GM12878 (cell line): ENCODE measurements around the gene SARDH. TPM values are rescaled to one million over a fixed set of nuclear protein-coding genes. Genes with fewer than 3 reads are reported as not detected.

Experiments used
- ATAC-seq: fragments of 200-7000 bp; cut with Tn5 transposase; 3 replicates; pipeline ENCODE4 v1.9.1; 2020; ENCODE audit warnings: mild to moderate bottlenecking, moderate library complexity
- BruUV-seq: library from RNA; stranded (reverse); fragments of 400-500 nt; replicated peaks from 2 replicates; lab custom pipeline; 2021; lab: Mats Ljungman, UMichigan
- CTCF ChIA-PET: fragments of 300-600 bp; sonication (Branson Sonifier 250); formaldehyde crosslinking; extraction: SDS; loops from one replicate; lab custom pipeline; 2021; ENCODE audit warnings: inconsistent platforms; lab: Yijun Ruan, JAX
- POLR2A ChIA-PET: fragments of 350-600 bp; formaldehyde crosslinking; extraction: SDS; loops from one replicate; lab custom pipeline; 2021; ENCODE audit warnings: inconsistent platforms; lab: Charles Lee
- RAD21 ChIA-PET: fragments of 300-600 bp; sonication (Branson Sonifier 250); formaldehyde crosslinking; loops from one replicate; lab custom pipeline; 2023; ENCODE audit warnings: antibody characterized with exemption; ENCODE audit not compliant: unreplicated experiment; lab: Charles Lee
- SMC1A ChIA-PET: fragments of 300-600 bp; sonication (Branson Sonifier 250); formaldehyde crosslinking; loops from one replicate; lab custom pipeline; 2023; ENCODE audit not compliant: unreplicated experiment, uncharacterized antibody; lab: Charles Lee
- DNase-seq: peaks from one replicate; pipeline ENCODE4 v3.0.0-alpha.2; 2011; ENCODE audit warnings: low read depth, low spot score
- FAIRE-seq: peaks from 3 replicates; lab custom pipeline; 2011; peaks lifted over from hg19 to GRCh38; lab: Jason Lieb, UNC
- H2AFZ ChIP-seq: 2 replicates; pipeline ENCODE4 v1.6.0; 2011; ENCODE audit warnings: low read depth, low read length, control low read depth; ENCODE audit not compliant: control insufficient read depth
- H3K27ac ChIP-seq: 2 replicates; pipeline ENCODE4 v1.5.1; 2011; ENCODE audit warnings: control low read depth; ENCODE audit not compliant: control insufficient read depth, insufficient read depth
- H3K27me3 ChIP-seq, 2 experiments: replicated peaks in 1 of 2; 2 replicates each; pipeline versions ENCODE4 v1.6.0 to v1.6.1; 2011; ENCODE audit warnings: low read length in 1 of 2; ENCODE audit not compliant: control insufficient read depth in 2 of 2, insufficient read depth in 2 of 2
- H3K36me3 ChIP-seq, 2 experiments: 2 replicates each; pipeline ENCODE4 v1.5.1; 2011; ENCODE audit warnings: low read length in 1 of 2; ENCODE audit not compliant: control insufficient read depth in 2 of 2, insufficient read depth in 2 of 2
- H3K4me1 ChIP-seq: 2 replicates; pipeline ENCODE4 v1.6.1; 2011; ENCODE audit warnings: mild to moderate bottlenecking, low read length, moderate library complexity, mixed read lengths; ENCODE audit not compliant: control insufficient read depth, insufficient read depth
- H3K4me2 ChIP-seq: 2 replicates; pipeline ENCODE4 v1.6.0; 2011; ENCODE audit warnings: control low read depth; ENCODE audit not compliant: control insufficient read depth, insufficient read depth
- H3K4me3 ChIP-seq: fragments of 200-600 bp; sonication (generic); 2 replicates; pipeline ENCODE4 v1.5.1; 2016
- H3K79me2 ChIP-seq: 2 replicates; pipeline ENCODE4 v1.6.0; 2011; ENCODE audit warnings: low read length; ENCODE audit not compliant: control insufficient read depth, insufficient read depth
- H3K9ac ChIP-seq: 2 replicates; pipeline ENCODE4 v1.8.0; 2011; ENCODE audit warnings: low read length, control low read depth, mixed read lengths; ENCODE audit not compliant: control insufficient read depth, insufficient read depth
- H3K9me3 ChIP-seq: replicated peaks from 3 replicates; pipeline ENCODE4 v1.5.1; 2011; ENCODE audit warnings: mild to moderate bottlenecking, low read length; ENCODE audit not compliant: control insufficient read depth, insufficient read depth
- H4K20me1 ChIP-seq: 2 replicates; pipeline ENCODE4 v1.6.0; 2011; ENCODE audit not compliant: control insufficient read depth, insufficient read depth
- MEF2B ChIP-seq: fragments of 450-650 bp; IDR thresholded peaks from 2 replicates; pipeline ENCODE4 v1.6.1; 2018; ENCODE audit warnings: mild to moderate bottlenecking, moderate library complexity; ENCODE audit not compliant: partially characterized antibody, poor library complexity, severe bottlenecking
- whole genome bisulfite sequencing: methylation state at CpG from one replicate; pipeline ENCODE4 v1.1.6; 2016; ENCODE audit warnings: low lambda C conversion rate; ENCODE audit not compliant: insufficient replicate concordance, insufficient coverage; ENCODE audit errors: missing lambda C conversion rate; 5-methylcytosine and 5-hydroxymethylcytosine counted together
- in situ Hi-C: fragments of 300-500 bp; cut with MboI; formaldehyde crosslinking; loops from 9 replicates; pipeline ENCODE4 v1.14.3; 2018; ENCODE audit warnings: mixed read lengths
- intact Hi-C: fragments of 100-400 bp; cut with micrococcal nuclease; formaldehyde crosslinking; loops from one replicate; pipeline ENCODE4 v1.14.2; 2022; ENCODE audit not compliant: unreplicated experiment
- polyA plus RNA-seq, 11 experiments: library from polyadenylated mRNA; depleted of rRNA in 4 of 11; unstranded in 6 of 11; stranded (reverse) in 5 of 11; fragments of >200 nt; fragmentation: Nextera tagmentation in 4 of 11; fragmentation: Illumina TruSeq in 1 of 11; extraction: Ambion mirVana in 4 of 11; extraction: Trizol in 1 of 11; gene quantifications; 1 replicate in 1 of 11; 2 replicates in 10 of 11; pipeline versions ENCODE4 v1.2.1 to v1.2.3, GENCODE V29; 2011 to 2016; ENCODE audit warnings: inconsistent platforms in 2 of 11, missing spikeins in 2 of 11, low read depth in 1 of 11
- total RNA-seq, 4 experiments: library from RNA; depleted of rRNA in 3 of 4; stranded (reverse); fragments of >200 nt in 3 of 4; fragmentation: Illumina TruSeq in 1 of 4; extraction: Trizol in 1 of 4; gene quantifications; 2 replicates each; pipeline versions ENCODE4 v1.2.1 to v1.2.3, GENCODE V29; 2013 to 2021
- TF ChIP-seq, protein P1 (sequence below): fragments of 450-650 bp; IDR thresholded peaks from 2 replicates; pipeline ENCODE4 v1.6.1; 2016; ENCODE audit warnings: mild to moderate bottlenecking

SARDH gene
- total and polyA plus RNA-seq, 10 of the 15 experiments (the other 5 are each of a cell fraction or from before 2014, with no cell fraction given), result 0.03 to 0.15 (median 0.10) TPM; not detected in 6

- no peaks in the 10 kb centered on the region for H3K9me3 ChIP-seq
- H3K79me2 ChIP-seq, result no peaks in the 10 kb centered on the region
- WGBS, result 31% methylated on average over 22 of the region's 23 CpGs
- ChIA-PET POLR2A (no interaction called here), CTCF (interaction anchor here (0.8 to 2.0 kb wide), 7 partner anchors 8 to 259 kb away, joined by 3 to 6 read pairs (median 5); no protein-coding TSS in a partner anchor), RAD21 (interaction anchor here (0.8 to 2.0 kb wide), 3 partner anchors 53 to 259 kb away, joined by 3 to 10 read pairs (median 3); no protein-coding TSS in a partner anchor)
- FAIRE-seq, result no peak
- H3K27ac ChIP-seq, result no peak overlapping the region
- H3K9ac ChIP-seq, result no peak overlapping the region
- no peak overlapping the region for H3K4me3 ChIP-seq
- TF ChIP-seq, protein P1, sequence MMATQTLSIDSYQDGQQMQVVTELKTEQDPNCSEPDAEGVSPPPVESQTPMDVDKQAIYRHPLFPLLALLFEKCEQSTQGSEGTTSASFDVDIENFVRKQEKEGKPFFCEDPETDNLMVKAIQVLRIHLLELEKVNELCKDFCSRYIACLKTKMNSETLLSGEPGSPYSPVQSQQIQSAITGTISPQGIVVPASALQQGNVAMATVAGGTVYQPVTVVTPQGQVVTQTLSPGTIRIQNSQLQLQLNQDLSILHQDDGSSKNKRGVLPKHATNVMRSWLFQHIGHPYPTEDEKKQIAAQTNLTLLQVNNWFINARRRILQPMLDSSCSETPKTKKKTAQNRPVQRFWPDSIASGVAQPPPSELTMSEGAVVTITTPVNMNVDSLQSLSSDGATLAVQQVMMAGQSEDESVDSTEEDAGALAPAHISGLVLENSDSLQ, result no peak
- TF ChIP-seq MEF2B, result peak; percentile 75
- TF ChIP-seq, all 136 proteins: peak for 1
- H4K20me1 ChIP-seq, result no peaks in the 10 kb centered on the region
- no peaks in the 10 kb centered on the region for H3K4me1 ChIP-seq
- H2AFZ ChIP-seq, result no peak overlapping the region
- ATAC-seq (peak; percentile 23), DNase-seq (no peak)
- no peak overlapping the region for H3K4me2 ChIP-seq
- SMC1A ChIA-PET, result interaction anchor here (1.3 kb wide), 1 partner anchor 259 kb away, joined by 3 read pairs; no protein-coding TSS in a partner anchor
- in situ Hi-C loops, result no loop called here
- H3K36me3 ChIP-seq, result no peaks in the 10 kb centered on the region; a peak in 1 of 4 replicates
- intact Hi-C loops, result no loop called here
- BruUV-seq, result no TSS peak
- H3K27me3 ChIP-seq, result no peaks in the 10 kb centered on the region; a peak in 1 of 4 replicates
Observed at GRCh38 chr9:133734590-133735414, 3.4 kb downstream of the SARDH start.
